ENCODE data around the gene PARP16. TPM values are rescaled to one million over a fixed set of nuclear protein-coding genes. Genes with fewer than 3 reads are reported as not detected.

PARP16 gene
- total RNA-seq, 4 donors from 2014 or later, result 5.6 to 11.0 (median 7.5) TPM

- no peak for TF ChIP-seq CTCF (IDR thresholded peaks at IDR 0.05)
- ATAC-seq (ENCODE audit: low FRiP score), result no peak
- DNase-seq (ENCODE audit: low spot score), result no peak
These were observed 23.4 kb downstream of the PARP16 start for GRCh38 chr15:65263313-65263712.

GRCh38 chr15:65260968-65261367, 25.7 kb downstream of the PARP16 start:
- ATAC-seq (ENCODE audit: low FRiP score) (no peak), DNase-seq (ENCODE audit: low spot score) (no peak)
- no peak for TF ChIP-seq CTCF (IDR thresholded peaks at IDR 0.05)

GRCh38 chr15:65259367-65259797, 27.3 kb downstream of the PARP16 start:
- ATAC-seq (ENCODE audit: low FRiP score) (peak; percentile 82), DNase-seq (ENCODE audit: low spot score) (no peak)
- TF ChIP-seq CTCF (IDR thresholded peaks at IDR 0.05), result no peak

GRCh38 chr15:65258375-65259262, 28.1 kb downstream of the PARP16 start:
- ATAC-seq (ENCODE audit: low FRiP score) (peak; percentile 69), DNase-seq (ENCODE audit: low spot score) (no peak)
- no peak for TF ChIP-seq CTCF (IDR thresholded peaks at IDR 0.05)

GRCh38 chr15:65255486-65256140, 31.1 kb downstream of the PARP16 start:
- ATAC-seq (ENCODE audit: low FRiP score) (no peak), DNase-seq (ENCODE audit: low spot score) (no peak)
- TF ChIP-seq CTCF (IDR thresholded peaks at IDR 0.05), result no peak

- no peak for ATAC-seq (ENCODE audit: low FRiP score)
- no peak for DNase-seq (ENCODE audit: low spot score)
These were observed 31.9 kb downstream of the PARP16 start for GRCh38 chr15:65254758-65255157.

More at GRCh38 chr15:65254758-65255157, 31.9 kb downstream of the PARP16 start:
- no peak for TF ChIP-seq CTCF (IDR thresholded peaks at IDR 0.05)

Data from omental fat pad (tissue), 4 donors.